IPS-NIHi7 (cell line): Measurements from ENCODE around the gene GPR137B.

Experiments
- DNase-seq: peaks from one replicate; pipeline ENCODE4 v3.0.0; 2012; ENCODE audit warnings: mixed read lengths; ENCODE audit errors: extremely low spot score

GPR137B gene

DNA sequence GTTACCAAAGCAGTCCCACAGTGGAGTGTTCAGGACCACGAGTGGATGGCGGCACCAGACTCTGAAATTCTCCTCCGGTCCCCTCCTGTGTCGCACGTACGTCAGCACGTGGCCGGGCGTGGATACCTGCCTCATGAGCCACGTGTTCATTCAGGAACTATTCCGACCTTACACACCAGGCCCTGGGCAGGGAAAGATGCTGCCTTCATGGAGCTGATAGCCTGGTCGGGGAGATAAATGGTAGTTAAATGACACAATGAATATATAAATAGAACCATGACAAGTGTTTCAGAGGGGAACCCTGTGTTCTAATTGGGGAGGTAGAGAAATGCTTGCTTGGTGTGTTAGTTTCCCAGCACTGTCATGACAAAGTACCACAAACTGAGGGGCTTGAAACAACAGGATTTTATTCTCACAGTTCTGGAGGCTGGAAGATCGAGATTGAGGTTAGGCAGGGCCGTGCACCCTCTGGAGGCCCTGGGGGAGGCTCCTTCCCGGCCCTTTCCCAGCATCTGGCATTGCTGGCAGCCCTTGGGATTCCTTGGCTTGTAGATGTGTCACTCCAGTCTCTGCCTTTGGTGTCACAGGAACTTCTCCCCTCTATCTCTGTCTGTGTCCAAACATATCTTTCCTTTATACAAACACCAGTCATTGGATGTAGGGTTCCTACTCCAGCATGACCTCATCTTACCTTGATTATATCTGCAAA is 28.9 kb upstream of the GPR137B start:
- no peak for DNase-seq

DNA sequence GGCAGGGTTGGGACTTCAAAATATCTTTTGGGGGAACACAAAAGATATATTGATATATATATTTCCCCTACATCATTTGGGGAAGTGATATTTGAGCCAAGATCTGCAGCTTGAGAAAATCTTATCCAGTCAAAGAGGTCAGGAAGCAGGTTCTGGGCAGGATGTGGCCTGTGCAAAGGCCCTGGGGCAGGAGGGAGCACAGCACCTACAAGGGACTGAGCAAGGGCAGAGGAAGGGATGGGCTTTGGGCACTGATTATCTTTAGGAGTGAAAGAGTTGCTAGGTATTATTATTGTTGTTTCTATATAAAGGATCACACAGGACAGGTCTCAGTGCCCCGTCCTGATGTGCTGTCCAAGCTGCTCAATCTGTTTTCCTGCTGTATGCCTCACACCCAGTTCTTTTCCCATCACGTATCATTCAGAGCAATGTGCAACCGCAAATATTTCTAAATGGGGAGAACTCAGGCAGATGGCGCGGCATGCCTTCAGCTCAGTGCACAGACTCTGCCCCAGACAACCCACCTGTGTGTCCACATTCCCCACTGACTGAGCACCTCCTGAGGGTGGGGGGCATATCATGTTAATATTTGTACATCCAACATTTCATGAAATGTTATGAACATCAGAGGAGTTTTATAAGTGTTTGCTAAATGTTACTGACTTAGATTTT is 28.1 kb upstream of the GPR137B start:
- DNase-seq, result no peak

DNA sequence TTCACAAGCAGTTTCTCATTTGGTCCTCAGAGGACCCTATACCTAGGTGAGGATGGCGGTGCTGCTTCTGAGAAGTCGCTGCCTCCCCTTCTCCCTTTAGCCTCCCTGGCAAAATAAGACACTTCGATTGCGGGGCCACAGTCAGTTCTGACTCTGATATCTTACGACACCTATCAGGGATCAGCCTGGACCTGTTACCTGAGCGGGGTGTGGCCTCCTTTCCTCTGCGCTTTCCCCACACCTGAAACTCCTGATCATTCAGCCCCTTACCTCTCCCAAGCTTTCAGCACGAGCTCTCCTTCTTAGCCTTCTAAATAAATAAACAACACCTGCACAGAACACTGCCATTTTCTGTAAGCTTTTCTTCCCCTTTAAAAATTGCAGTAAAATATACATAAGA is 24.6 kb upstream of the GPR137B start:
- no peak for DNase-seq

- DNase-seq, result no peak
These were observed 22.3 kb upstream of the GPR137B start for GRCh38 chr1:236119943-236120484.

- DNase-seq, result no peak
These were observed 21.6 kb upstream of the GPR137B start for GRCh38 chr1:236120721-236121153.

- DNase-seq, result no peak
These were observed 20.2 kb upstream of the GPR137B start for GRCh38 chr1:236122176-236122575.

- no peak for DNase-seq
These were observed 18.8 kb upstream of the GPR137B start for GRCh38 chr1:236123563-236123962.

GRCh38 chr1:236124965-236125364 is 17.4 kb upstream of the GPR137B start:
- DNase-seq, result peak; percentile 30

DNA sequence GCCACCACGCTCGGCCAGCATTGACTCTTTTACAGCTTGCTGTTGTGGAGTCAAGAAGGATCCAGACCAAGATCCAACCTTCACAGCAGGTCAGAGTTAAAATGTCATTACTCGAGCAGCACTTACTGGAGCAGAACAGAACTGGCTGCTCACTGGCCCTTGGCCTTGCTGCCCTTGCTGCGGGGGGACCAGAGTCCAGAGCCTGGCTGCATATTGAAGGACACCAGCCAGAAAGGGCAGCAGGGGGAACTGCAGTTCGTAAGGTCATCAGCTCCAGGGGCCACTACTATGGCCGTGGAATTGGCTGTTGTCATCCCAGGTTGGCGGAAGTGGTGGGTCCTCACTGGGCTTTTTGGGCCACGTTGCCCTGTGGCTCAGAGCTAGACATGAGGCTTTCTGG is 15.3 kb upstream of the GPR137B start:
- no peak for DNase-seq

DNA sequence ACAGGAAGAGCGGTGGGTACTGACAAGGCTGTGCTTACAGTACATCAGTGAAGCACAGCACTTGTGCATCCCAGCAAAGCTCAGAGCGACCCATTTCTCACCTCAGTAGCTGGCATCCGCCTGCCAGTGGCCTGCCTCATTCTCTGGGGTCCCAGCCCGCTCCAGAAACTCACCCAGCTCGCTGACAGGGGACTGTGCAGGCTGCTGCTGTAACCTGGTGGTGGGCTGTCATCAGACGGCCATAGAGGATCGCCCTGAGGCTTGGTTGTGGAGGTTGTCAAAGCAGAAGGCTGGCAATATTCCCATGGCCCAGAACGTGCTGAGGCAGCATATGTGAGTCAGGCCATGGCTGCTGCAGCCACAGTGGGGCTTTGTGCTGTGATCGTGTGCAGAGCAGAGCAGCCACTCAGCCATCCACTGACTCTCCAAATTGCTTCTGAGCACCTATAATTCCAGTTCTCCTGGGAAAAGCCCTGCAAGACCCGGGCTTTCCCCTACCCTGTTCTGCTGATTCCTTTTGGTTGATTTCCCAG is 13.6 kb upstream of the GPR137B start:
- DNase-seq, result no peak

GRCh38 chr1:236129306-236129705 is 13.0 kb upstream of the GPR137B start:
- peak; percentile 56 for DNase-seq

GRCh38 chr1:236130372-236130771 is 12.0 kb upstream of the GPR137B start:
- DNase-seq, result no peak

DNA sequence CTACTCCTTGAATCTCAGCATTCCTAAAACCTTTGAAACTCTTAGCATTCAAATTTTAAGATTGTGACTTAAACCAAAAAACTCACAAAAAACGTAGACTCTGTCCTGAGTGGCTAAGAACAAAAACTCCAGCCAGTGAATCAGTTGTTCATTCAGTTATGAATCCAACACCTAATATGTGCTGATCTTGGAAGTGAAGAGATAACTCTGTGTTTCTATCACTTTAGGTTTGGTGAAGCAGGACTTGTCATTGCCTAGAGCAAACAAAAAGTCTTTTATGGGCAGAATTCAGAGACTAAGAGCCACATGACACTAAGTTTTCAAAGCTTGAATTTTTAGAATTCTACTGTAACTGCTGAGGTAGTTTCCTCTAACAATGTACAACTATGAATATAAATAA is 10.4 kb upstream of the GPR137B start:
- no peak for DNase-seq

GRCh38 chr1:236132420-236133046 is 9.8 kb upstream of the GPR137B start:
- no peak for DNase-seq

DNA sequence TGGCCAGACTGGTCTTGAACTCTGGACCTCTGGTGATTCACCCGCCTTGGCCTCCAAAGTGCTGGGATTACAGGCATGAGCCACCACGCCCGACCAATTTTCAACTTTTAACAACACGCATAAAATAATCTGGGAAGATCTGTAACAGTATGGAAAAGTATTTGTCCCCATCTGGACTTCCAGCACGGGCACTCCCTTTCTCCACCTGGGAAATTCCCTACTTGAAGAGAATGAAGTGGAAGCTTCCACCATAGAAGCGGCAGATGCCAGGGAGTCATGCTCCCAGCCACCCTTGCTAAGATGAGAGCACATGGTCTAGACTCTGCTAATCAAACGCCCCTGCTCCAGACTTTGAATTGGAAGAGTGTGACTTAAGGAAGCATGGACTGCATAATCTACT is 9.0 kb upstream of the GPR137B start:
- DNase-seq, result no peak

GRCh38 chr1:236133802-236134201 is 8.5 kb upstream of the GPR137B start:
- no peak for DNase-seq

- no peak for DNase-seq
These were observed 5.0 kb upstream of the GPR137B start for GRCh38 chr1:236137285-236137852.

DNA sequence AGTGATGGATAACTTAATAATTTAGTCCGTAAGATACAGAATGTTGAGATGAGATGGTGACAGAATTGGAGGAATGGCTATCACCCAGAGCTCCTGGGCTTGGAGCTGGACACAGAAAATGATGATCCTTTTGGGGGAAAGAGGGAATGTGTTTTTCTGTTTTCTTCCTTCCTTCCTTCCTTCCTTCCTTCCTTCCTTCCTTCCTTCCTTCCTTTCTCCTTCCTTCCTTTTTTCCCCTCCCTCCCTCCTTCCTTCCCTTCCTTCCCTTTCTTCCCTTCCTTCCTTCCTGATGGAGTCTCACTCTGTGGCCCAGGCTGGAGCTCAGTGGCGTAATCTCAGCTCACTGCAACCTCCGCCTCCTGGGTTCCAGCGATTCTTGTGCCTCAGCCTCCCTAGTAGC is 2.8 kb upstream of the GPR137B start:
- no peak for DNase-seq

DNA sequence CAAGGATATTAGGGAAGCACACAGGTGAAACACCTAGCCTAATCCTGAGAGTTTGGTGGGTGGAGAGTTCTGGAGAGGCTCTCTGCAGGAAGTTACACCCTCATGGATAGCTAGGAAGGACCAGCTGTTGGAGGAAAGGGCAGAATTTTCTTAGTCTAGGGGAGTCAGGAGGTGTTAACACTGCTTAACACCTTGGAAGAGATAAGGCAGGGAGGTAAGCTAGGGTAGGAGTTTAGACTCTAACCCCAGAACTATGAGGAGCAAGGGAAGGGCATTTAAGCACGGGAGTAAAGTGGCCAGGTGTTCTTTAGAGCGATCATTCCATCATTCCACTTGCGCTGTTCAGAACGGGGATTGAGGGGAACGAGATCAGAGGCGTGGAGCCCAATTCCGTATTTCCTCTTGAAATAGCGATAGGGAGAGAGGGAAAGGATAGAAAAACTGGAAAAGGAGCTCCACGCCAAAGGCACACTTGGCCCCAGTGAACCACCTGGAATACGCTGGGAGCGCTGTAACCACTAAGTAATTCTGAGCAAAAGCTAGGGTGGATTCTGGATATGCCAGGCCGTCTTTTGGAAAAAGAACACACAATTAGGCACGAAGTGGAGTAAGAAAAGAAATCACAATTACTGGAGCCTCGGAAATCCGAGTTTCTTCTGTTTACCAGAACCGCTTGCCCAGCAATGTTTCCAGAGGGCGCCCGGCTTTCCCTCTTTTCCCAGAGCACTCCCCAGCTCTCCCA is 1.5 kb upstream of the GPR137B start:
- no peak for DNase-seq

DNA sequence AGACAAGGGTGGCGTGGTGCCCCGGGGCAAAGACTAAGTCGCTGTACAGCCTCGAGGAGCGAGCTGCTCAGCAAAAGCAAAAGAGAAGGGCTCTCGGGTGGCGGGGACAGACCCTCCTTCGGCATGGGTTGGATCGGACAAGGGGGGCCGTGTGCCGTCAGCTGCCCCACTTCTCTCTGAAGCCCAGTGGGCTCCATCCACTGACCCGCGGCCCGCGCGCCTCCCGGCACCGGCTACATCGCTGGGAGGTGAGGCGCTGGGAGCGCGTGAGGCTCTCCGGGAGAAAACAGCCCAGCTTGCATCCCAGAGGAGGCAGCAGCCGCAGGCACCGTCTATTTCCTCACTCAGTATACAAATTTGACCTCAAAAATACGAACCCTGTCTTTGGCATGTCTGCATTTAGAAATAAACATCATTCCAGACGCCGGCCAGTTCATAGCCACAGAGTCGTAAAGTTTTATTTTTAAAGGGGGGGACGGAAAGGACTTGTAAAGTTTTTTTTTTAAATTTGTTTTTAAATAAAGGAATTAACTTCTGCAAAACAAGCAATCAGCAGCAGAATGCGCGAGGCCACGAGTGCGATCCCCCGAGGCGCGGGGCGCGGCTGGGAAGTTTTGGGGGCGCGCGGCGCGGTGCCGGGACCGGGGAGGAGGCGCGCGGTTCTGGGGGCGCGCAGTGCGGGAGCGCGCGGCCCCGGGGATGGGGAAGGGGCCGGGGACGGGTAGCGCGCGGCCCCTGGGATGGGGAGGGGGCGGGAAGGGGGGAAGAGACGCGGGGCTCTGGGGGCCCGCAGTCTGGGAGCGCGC is 689 bp upstream of the GPR137B start:
- peak; percentile 73 for DNase-seq
